Subcutaneous adipose tissue (tissue), 4 donors: Measurements from ENCODE around the gene JAKMIP2. TPM values are rescaled to one million over a fixed set of nuclear protein-coding genes. Genes with fewer than 3 reads are reported as not detected.

Experiments used
- total RNA-seq, 4 donors: library from RNA; depleted of rRNA; stranded (reverse); fragments of >200 nt; gene quantifications; one replicate each; pipeline ENCODE4 v1.1.0, GENCODE V29; 2016
- TF ChIP-seq, protein P1 (sequence below): fragments of 450-650 bp; IDR thresholded peaks from one replicate; pipeline ENCODE4 v1.5.1; 2016; ENCODE audit warnings: low read depth, mild to moderate bottlenecking, control low read depth, antibody characterized with exemption, moderate library complexity

JAKMIP2 gene
- 10 to 100 TPM in 1 of 4 donors, 1 to 10 TPM in 1, under 1 TPM in 1, not detected in 1; 0.19 to 13.4 (median 2.0) TPM for total RNA-seq

DNA sequence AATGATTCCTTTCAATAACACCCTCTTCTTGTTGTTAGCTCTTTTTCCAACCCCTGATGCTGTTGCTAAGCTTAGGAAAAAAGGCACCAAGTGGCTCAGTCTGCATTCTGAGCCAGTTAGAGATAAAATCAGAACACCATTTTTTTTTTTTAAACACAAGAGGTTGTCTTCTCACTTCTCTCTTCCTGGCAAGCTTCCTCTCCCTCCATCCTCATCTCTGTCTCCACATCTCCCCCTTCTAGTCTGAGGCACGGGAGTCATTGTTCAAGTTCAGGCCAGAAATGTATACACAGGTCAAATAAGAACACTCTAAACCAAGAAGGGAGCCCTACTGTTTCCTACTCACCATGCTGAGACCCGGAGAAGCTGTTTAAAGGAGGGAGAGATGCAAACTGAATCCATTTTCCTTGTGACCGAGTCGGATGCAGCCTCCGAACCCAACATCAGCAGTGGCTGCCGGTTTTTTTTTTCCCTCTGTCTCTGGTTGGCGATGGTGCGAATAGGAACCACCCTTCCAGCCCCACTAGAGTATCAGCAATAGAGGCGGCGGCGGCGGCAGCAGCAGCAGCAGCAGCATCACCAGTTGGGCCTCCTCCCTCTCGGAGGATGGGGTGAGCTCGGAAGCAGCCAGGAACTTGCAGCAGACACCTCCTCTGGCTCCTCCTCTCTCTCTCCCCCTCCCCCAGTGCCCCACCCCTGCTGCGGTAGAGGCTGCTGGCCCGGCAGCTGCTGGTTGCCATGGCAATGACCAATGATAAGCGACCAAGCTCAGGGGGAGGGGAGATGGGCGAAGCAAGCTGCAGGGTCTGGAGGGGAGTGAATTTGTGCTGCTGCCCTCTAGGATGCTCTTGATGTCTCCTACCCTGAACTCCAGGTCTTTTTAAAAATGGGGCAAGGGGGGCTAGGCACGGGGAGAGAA lies at the start of gene JAKMIP2:
TSS of gene JAKMIP2 (minus strand) at position 619 of the 919 bp plus-strand sequence. CDS start 110,922 bp downstream, outside the sequence.
- TF ChIP-seq, protein P1, sequence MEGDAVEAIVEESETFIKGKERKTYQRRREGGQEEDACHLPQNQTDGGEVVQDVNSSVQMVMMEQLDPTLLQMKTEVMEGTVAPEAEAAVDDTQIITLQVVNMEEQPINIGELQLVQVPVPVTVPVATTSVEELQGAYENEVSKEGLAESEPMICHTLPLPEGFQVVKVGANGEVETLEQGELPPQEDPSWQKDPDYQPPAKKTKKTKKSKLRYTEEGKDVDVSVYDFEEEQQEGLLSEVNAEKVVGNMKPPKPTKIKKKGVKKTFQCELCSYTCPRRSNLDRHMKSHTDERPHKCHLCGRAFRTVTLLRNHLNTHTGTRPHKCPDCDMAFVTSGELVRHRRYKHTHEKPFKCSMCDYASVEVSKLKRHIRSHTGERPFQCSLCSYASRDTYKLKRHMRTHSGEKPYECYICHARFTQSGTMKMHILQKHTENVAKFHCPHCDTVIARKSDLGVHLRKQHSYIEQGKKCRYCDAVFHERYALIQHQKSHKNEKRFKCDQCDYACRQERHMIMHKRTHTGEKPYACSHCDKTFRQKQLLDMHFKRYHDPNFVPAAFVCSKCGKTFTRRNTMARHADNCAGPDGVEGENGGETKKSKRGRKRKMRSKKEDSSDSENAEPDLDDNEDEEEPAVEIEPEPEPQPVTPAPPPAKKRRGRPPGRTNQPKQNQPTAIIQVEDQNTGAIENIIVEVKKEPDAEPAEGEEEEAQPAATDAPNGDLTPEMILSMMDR = no peak

GRCh38 chr5:147831465-147831864 lies 48.9 kb upstream of the JAKMIP2 start, which contains the start of gene SPINK1:
Gene SPINK1, minus strand, starts transcription at chr5:147831671. Its CDS starts 94 bp downstream, at chr5:147831577.
- TF ChIP-seq, protein P1 = no peak

DNA sequence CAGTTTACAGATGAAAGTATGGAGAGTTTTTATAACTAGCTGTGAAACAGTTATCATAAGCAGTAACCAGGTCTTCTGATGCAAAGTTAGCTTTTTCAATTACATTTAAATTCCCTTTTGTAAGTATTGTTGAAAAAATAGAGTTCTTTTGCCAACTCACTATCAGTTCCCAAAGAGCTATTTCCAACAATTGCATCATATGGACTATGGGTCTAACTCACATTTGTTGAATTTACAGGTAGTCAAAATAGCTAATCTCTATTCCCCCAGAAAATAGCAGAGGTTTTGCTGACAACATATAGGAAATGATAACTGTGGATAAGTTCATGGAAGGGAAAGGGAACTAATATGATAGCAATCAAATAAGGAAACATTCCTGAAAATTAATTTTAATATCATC lies 47.5 kb upstream of the JAKMIP2 start:
- TF ChIP-seq, protein P1 = no peak

DNA sequence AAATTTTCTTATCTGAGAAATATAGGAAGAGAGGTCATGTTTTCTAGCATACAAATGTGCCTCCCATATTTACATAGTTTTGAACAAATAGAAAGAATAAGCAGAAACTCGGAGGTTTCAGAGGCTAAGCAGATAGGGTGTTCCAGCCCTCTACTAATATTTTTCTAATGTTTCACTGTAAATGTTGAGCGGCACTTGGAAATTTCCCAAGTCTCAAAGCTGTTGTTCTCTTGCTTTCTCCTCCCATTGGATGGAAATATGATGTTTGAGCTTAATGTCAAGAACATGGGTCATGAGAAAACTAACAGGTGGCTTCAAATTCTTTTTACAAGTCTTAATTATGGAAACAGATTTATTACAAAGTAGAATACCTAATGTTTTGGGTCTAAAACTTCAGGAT lies 43.8 kb upstream of the JAKMIP2 start:
- TF ChIP-seq, protein P1 = no peak

DNA sequence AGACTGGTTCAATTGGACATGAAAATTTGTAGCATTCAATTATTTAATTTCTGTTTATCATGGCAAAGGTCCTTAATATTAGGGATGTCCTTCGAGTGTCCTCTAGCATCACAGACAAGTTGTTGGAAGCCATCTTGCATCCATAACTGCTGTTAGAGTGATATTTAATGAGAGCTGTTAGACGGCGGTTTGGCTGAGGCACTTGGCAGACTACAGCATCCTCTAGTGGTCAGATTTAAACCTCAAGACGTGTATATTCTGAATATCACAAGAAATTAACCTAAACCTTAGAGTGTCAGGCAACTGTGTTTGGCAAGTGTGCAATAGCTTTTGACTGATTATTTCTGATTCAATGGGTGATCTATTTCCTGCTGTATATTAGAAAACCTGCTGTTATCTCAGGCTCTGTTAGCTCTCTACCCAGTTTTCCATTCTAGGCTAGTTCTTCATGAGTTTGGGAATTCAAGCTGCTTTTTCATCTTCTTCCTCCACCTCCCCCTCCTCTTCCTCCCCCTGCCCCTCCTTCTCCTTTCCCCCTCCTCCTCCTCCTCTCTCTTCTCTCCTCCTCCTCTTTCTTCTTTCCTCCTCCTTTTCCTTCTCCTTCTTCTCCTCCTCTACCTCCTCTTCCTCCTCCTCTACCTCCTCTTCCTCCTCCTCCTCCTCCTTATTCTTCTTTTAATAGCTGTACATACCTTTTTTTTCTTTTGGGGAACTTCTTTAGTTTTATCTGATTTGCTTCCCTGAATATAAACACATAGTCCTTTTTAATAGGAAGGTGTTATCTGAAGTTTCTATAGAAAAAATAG lies 40.4 kb upstream of the JAKMIP2 start:
- TF ChIP-seq, protein P1 = no peak

DNA sequence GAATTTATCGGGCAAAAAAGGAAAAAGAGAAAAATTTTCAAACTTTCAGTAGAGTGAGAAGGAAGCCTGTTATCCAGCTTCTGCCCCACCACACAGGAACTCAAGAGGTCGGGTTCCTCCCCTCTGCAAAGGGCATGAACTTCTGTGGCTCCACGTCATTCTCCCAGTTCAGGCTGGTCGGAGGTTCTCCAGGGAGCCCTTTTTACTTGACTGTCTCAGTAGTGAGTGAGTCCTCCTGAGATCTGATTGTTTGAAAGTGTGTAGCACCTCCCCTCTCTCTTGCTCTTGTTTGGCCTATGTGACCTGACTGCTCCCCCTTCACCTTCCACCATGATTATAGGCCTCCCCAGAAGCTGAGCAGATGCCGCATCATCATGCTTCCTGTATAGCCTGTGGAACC lies 39.2 kb upstream of the JAKMIP2 start:
- TF ChIP-seq, protein P1 = no peak
